ENCODE results near the gene PDP2.
"Not testable (repeated sequence)": the region's sequence is repeated elsewhere in the genome, so short reads cannot be mapped to it uniquely, and the experiment has no call there.

Gene PDP2

DNA sequence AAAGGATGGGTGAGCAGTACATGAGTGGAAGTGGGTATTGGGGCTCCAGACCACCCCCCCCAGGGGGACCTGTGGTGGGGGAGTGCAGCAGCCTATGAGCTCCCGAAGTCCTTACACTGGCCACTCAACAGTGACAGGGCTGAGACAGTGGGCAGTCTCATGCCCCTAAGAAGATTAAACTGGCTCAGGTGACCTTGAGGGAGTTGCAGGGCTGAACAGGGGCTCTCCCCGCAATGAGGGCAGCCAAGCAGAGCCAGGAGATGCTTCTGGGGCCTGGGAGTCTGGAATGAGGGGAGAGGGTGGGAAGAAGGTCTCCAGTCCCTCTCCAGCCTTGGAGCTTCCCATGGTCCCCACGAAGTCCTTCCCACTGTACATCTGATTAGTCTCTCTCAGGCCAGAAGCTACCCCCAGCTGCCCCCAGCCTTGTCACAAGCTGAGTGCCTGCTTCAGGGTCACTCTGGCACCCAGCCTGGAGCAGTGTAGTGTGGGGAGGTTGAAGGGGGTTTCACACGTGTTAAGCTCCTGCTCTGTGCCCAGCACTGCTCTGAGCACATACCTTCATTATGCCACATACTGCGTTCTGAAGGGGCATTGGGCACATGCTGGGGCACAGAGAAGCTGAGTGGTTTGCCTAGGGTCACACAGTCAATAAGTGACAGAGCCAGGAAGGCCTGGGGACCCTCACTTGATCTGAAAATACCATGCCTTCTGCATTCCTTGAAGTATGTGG lies 39.4 kb downstream of the PDP2 start:
- no peak for DNase-seq (ENCODE audit: low spot score)

DNA sequence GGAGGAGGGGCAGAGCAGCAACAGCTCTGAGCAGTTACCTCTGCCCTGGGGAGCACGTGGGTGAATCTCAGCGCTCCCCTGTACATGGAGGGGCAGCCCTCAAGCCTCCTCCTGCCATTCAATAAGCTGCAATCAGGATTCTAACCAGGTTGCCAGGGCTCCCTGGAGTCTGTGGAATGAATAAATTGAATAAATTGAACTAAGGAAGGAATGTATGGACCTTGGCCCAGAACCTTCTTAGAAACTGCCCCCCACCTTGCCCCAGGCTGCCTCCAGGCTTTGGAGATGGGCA lies 39.9 kb downstream of the PDP2 start:
- DNase-seq (ENCODE audit: low spot score), result no peak

DNA sequence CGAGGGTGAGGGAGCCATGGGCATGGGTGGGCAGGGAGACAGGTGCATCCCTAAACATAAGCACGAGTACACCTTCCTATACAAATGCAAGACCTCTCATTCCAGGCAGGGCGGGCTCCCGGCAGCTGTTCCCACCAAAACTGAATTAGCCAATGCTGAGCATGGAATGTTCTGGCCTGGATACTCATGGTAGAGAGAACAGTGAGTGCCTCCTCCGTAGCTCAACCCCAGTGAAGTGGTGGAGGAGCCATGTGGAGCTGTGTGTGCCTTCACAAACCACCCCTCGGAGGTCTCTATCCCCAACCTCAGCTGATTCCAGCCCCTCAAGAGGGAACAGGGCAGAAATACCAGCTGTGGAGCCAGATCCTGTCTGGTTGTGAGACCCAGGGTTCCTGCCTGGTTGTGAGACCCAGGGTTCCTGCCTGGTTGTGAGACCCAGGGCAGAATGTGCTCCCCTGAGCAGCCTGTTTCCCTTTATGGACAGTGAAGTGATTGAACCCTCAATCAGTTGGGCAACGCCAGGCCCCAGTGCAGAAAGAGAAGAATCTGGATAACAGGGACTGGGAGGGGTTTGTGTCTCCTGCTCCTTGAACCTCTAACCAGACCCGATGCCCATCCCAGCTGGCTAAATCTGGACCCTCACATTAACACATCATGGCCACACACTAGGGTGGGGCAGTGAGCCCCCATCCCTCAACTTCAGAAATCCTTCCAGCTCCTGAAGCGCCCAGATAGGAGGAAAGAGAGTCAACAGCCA lies 40.8 kb downstream of the PDP2 start:
- DNase-seq (ENCODE audit: low spot score), result no peak

DNA sequence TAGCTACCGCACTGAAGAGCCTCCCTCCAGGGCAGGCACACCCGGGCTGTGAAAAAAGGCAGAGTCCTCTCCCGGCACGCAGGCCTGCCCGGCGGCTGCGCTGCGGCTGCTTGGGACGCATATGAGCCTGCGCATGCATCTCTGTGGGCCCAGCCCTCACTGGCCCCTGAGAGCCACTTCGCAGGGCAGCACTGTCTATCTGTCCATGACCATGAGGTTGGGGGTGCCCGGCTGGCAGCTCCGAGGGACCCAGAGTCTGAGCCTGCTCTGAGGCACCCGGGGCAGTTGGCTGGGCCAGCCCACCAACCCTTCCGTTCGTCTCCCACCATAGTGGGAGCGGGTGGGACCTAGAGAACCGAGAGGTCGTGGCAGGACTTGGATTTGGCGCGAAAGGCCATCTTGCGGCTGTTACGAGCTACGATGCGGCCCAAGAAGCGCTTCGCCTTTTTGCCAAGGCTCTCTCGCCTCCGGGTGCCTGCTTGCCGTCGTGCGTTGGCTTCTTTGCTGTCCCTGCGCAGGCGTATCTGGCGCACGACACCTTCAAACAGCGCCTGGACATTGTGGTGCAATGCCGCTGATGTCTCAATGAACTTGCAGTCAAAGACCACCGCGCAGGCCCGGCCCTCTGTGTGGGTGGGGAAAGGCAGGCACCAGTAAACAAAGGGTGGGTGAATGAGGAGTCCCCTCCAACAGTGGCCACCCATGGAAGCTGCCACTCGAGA lies 41.6 kb downstream of the PDP2 start:
- no peak for DNase-seq (ENCODE audit: low spot score)

DNA sequence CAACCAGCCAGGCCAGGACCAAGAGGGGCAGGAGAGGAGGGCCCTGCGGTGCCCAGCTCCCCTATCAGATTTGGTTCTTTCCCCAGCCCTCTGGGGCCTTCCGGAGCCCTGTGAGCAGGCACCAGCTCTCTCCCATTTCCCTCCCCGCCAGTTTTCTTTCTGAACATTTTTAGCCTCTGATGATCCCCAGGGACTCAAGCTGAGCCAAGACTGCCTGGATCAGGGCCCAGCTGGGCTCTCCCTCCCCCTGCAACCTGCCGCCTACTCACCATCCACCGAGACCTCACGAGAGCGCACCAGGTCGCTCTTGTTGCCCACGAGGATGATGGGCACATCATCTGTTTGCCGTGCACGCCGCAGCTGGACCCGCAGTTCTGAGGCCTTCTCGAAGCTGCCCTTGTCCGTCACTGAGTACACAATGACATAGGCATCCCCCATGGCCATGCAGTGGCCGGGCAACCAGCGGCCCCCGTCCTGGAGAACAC lies 43.0 kb downstream of the PDP2 start:
- no peak for DNase-seq (ENCODE audit: low spot score)

DNA sequence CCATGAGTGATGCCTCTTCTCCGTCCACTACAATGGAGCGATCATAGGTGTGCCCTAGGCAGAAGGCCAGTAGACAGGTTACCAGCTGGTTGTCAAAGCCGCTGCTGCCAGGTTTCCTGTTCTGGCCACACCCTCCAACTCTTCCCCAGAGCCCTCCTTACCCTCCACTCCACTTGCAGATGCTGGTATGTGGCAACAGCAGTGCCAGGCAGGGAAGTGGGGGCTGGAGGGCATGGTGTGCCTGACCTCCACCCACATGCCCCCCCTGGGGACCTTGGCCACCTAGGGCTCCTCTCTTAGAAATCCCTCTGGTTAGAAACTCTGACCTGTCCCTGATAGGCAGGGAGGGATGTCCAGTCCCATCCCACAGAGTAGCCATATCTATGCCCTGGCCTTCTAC lies 43.6 kb downstream of the PDP2 start:
- DNase-seq (ENCODE audit: low spot score), result no peak

DNA sequence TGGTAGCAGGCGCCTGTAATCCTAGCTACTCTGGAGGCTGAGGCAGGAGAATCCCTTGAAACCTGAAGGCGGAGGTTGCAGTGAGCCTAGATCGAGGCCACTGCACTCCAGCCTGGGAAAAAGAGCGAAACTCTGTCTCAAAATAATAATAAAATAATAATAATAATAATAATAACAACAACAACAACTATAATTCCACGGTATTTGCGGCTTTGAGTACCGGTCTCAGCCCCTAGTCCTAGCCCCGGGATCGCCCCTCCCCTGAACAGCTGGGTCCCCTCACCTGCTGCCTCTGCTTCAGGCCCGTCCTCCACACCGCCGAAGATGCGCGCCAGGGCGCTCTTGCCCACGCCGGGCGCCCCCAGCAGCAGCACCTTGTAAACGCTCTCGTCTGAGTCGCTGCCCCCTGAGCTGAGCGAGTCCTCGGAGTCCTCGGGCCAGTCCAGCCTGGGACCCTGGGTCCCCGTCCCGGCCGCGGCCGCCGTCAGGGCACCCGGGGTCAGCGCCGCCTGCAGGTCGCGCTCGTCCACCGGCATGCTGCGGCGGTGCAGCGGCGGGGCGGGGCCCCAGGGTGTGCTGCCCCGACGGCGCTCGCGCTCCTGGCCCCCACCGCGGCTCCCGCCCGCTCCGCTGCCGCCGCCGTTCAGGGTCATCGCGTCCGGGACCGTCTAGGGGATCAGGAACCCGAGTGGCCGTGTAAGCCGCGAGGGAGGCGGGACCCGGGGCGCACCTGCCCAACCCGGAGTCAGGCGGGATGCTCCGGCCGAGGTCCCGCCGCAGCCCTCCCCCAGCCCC lies 44.4 kb downstream of the PDP2 start:
- DNase-seq (ENCODE audit: low spot score), result peak; percentile 57

DNA sequence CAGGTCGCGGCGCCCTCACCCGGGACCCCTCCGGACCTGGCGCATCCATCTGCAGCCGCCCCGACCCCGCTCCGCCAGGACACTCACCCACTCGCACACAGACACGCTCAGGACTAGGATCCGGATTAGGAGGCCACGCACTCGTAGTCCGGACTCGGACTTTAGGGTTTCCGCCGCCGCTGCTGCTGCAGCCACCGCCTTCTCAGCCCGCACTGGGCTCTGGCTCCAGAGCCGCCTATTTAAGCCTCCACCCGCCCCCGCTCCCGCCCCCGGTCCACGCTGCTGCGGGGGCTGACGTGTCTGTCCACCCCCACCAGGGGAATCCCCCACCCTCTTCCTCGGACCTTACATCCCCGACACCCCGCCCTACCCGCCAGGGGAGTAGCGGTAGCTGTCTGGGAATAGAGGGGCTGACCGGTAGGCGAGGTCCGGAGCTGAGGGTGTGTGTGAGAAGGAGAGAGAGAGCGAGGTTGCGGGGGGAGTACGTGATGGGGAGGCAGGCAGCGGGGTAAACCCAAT lies 45.1 kb downstream of the PDP2 start, which contains the start of gene RRAD:
Gene RRAD (minus strand): TSS at position 214 of the 519 bp plus-strand sequence. CDS start 356 bp downstream, outside the sequence.
- DNase-seq (ENCODE audit: low spot score), result no peak

DNA sequence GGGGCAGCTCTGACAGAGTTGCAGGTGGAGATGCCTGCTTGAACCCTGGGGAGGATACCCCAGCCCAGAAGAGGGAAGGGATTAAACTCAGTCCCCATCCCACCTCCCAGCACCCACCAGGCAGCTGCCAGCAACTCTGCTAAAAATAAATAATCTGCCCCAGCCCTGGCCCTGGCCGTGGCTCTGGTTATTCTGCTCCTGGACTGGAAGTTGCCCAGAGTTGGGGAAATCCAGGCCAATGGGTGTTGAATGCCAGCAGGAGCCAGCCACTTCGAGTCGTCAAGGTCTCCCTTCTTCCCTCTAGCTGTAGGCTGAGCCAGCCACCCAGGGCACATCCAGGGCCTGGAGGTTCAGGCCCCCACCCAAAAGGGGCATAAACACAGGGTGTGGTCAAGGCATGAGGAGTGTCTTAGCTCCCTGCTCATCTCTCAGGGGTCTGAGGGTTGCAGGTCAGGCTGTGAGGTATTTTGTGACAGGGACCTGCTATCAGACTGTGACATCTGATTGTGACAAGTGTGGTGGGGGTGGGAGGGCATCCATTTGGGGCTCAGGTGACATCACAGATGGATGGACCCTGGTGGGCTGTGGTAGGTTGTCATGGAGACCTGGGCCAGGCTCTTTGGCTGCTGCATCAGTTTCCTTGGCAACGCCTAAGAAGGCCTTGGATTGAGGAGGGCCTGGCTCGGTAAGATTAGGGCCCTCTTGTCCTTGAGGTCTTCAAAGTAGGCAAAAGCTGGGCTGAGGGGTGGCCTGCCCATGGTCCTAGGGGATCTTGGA lies 46.0 kb downstream of the PDP2 start:
- DNase-seq (ENCODE audit: low spot score), result no peak

DNA sequence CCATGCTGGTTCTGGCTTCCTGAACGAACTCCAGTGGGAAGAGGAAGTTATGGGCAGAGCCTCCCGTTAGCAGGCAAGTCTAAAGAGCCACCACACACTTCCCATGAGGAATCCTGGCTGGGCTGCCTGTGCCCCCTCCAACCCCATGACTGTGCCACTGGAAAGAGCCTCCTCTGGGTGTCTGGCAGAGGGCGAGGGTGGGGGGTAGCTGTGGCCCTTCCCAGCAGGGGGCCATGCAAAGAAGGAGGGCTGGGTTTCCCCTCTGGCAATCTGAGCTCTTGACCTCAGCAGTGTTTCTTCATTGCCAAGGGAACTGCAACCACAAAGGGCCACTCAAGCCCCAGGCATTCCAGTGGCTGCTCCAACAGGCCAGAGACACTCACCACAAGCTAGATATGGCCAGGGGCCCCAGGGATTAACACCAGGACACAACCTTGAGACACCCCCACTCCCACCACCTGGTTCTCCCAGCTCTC lies 46.7 kb downstream of the PDP2 start:
- DNase-seq (ENCODE audit: low spot score), result peak; percentile 92

DNA sequence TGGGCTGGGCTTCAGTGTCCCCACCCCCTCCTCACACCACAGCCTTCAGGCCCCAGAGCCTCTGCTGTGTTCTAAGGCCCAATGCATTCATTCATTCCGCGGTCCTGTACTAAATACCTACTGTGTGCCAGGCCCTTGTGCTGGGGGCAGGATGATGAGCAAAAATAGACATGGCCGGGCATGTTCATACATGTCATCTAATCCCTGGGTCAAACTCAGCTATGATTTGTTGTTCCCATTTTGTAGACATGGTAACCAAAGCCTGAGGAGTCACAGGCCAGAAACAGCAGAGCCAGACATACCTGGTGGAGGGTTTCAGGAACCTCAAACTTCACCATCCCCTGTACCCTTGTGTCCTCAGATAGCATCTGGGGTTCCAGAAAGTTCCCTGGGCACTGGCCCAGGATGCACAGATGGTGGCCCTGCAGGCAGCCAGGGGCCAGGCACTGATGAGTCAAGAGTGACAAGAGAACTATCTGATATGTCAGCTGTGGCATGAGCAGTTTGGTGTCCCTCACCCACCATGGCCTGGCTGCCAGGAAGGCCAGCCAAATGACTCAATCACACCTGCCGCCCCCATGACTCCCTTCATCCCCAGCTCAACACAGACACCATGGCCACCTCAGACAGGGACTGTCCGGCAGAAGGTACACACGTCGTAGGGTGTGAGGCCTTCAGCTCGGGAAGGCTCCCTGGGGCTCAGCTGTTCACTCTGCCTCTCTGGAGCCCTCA lies 47.8 kb downstream of the PDP2 start:
- DNase-seq (ENCODE audit: low spot score), result no peak

DNA sequence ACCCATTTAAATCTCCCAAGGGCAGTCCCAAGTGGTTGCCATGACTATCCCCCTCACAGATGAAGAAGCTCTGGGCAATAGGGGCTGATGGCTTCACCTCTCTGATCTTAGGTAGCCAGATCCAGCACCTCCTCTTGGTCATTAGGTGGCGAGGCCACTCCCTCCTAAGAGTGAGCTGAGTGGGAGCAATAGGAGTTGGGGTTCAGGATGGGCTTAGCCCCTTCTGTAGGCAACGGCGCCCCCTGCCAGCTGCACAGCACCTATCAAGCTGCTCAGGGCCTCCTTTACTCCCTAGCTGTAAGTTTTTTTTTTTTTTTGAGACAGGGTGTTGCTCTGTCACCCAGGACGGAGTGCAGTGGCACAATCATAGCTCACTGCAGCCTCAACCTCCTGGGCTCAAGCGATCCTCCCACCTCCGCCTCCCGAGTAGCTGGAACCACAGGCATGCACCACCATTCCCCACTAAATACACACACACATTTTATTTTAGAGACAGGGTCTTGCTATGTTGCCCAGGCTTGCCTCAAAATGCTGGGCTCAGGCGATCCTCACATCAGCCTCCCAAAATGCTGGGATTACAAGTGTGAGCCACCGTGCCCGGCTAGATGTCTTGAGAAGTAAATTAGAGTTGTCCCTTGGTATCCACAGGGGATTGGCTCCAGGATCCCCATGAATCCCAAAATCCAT lies 48.5 kb downstream of the PDP2 start:
- no peak for DNase-seq (ENCODE audit: low spot score)

DNA sequence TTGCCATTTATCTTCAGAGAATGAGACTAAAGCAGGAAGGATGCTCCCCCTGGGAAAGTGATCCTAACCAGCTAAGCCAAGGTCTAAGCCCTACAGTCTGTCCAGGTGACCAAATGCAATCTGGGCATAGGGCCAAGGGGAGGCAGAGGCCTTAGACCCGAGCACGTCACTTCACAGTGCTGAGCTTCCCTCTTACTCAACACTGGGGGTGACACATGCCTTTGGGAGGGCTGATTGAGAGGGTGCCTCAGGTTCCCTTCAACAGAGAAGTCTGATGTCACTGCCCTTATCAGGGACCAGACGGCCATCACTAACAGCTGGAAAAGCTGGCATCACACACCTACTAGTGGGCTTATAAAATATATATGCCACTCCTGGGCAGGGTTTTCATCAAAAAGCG lies 49.9 kb downstream of the PDP2 start:
- peak; percentile 17 for DNase-seq (ENCODE audit: low spot score)

DNA sequence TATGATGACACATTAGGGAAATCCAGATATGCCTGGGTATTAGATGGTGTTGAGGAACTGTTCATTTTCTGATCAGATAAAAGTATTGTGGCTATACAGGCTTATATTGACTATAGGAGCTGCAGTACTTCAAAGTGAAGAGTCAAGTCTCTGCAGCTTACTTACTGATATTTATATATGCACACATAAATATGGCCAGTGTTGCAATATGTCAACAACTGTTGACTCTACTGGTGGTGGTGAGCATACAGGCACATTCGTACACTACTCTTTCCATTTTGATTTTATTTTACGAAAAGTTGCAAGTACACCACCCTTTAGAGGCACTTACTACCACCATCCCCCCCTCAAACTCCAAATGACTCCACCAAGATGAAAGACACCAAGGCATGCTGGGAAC lies 51.4 kb downstream of the PDP2 start:
- no peak for DNase-seq (ENCODE audit: low spot score)

DNA sequence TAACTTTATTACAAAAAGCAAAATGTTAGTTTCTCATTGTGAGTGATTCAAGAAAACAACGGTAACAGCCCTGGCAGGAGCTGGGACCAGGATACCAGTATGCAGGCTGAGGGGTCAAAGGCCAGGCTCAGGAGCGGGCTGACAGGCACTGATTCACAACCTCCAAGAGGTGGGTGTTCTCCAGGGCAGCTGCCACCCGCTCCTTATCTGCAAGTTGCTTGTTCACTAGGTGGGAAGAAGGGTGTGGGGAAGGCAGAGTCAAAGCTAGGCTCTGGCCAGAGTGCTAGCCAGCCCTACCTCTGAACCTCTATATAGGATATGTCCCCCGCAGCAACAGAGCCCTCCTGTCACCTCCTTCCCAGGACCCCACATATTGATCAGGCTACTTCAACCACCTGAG lies 51.8 kb downstream of the PDP2 start:
- DNase-seq (ENCODE audit: low spot score), result no peak

DNA sequence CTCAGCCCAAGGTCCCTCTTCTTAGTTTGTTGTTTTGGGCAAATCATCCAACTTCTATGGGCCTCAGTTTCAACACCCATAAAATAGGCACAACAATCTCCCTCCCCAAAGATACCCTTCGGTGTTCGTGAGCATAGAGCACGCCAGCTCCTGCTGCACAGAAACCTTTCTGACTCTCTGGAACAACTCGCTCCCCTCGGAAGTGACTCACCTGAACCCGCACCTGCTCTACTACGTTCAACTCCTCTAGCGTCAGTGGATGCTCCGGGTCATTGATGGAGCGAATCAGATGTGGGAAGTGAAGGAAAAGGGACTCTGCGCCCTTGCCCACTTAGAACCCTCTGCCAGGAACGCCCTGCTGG lies 53.4 kb downstream of the PDP2 start:
- DNase-seq (ENCODE audit: low spot score), result no peak

DNA sequence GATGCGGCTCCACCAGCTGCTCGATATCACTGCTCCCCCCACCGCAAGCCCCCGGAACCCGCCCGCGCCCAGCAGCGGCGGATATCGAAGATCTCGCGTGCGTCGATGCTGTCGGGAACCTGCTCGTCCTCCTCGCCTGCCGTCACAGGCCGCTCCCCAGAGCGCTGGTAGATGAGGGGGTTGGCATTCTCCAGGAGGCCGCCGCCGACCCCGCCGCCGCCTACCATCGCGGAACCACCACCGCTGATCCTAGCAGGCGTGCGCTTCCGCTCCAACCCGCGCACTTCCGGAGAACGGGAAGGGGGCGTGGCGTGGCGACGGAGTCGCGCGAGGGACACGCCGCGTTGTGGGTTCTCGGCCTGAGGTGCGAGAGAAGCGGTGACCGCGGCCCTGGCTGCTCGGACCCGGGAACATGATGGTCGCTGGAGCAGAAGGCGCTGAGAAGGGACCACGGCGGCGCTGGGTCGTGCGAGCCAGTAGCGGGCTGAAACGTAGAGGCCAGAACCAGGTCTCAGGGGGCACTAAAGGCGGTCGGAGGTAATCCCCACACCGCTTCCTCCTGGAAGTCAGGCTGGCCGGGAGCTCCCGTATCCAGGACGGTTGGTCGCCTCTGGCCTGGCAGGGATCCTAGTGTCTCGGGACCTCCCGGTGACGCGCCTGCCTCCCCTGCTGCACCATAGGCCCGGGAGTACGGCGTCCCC lies 54.0 kb downstream of the PDP2 start, which contains the start of gene CIAO2B:
Gene CIAO2B (minus strand): TSS at position 265 of the 701 bp plus-strand sequence. CDS start 38 bp downstream, at position 227.
- peak; percentile 92 for DNase-seq (ENCODE audit: low spot score)

DNA sequence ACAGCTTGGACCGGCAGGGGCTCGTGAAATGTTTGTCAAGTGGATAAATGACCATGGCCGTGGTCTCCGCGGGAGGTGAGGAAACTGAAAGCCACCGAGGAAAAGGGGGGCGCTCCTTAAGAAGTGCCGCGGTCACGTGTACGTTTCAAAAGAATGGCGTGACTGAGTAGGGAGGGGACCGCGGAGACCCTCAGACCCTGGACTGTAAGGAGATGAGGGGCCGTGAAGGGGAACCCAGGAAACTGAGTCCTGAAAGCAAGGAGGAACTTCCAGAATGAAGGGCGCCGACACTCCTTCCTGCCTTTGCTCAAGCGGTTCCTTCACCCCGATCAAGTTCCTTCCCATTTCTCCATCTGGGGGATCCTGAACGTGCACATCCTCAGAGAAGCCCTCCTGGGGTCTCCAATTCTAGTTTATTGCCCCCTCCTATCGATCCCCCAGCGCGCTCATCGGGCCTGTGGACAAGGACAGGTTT lies 54.6 kb downstream of the PDP2 start:
- DNase-seq (ENCODE audit: low spot score), result not testable (repeated sequence)

All from AG08395 (cell line).